PC-9 (cell line): ENCODE results near the gene PARP2.

Source experiments
- CTCF ChIP-seq: fragments of 200-600 bp; sonication (generic); conservative IDR thresholded peaks from 2 replicates; pipeline ENCODE4 v1.6.1; 2017; ENCODE audit warnings: mixed run types, antibody characterized with exemption, mild to moderate bottlenecking, moderate library complexity
- EZH2 ChIP-seq: fragments of 200-600 bp; sonication (generic); IDR thresholded peaks from 2 replicates; pipeline ENCODE4 v1.8.0; 2017; ENCODE audit warnings: antibody characterized with exemption, low read depth

DNA sequence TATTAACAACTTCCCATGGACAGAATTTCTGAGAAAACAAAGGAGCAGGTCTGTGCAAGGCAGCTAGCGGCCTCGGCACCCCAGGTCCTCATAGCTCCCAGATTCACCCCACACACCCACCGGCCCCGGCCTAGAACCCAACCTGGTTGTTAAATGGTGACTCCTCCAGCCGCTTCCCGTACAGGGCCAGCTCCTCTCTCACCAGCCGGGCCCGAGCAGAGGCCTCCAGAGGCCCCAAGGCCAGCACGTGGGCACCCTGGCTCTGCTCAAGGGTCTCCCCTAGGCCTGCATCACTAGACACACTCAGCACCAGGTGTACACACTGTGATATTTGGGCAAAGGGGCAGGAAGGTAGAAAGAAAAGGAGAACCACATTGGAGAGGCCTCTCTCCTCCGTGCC lies 39.6 kb downstream of the PARP2 start:
- TF ChIP-seq EZH2 (no peak), CTCF (no peak)
